H1 (cell line): ENCODE measurements around the gene VPS13D. TPM values are rescaled to one million over a fixed set of nuclear protein-coding genes. Genes with fewer than 3 reads are reported as not detected.

Experiments used
- SIX5 ChIP-seq: IDR thresholded peaks from 2 replicates; pipeline ENCODE4 v1.6.1; 2011; ENCODE audit warnings: mild to moderate bottlenecking, low read depth, low read length
- SUZ12 ChIP-seq: fragments of 200-600 bp; sonication (generic); IDR thresholded peaks from 2 replicates; pipeline ENCODE4 v1.6.1; 2012; ENCODE audit warnings: mild to moderate bottlenecking, inconsistent platforms, low read length, moderate library complexity, mixed read lengths
- TAF1 ChIP-seq: IDR thresholded peaks from 2 replicates; pipeline ENCODE4 v1.6.1; 2011; ENCODE audit warnings: mild to moderate bottlenecking, low read depth, low read length
- YY1 ChIP-seq: IDR thresholded peaks from 2 replicates; pipeline ENCODE4 v1.6.1; 2011; ENCODE audit warnings: low read depth, mild to moderate bottlenecking, low read length
- polyA plus RNA-seq, 7 experiments: library from polyadenylated mRNA; depleted of rRNA in 3 of 7; stranded (reverse) in 5 of 7; unstranded in 2 of 7; fragments of >200 nt in 5 of 7; fragments of 200-250 nt in 2 of 7; gene quantifications; 1 replicate in 5 of 7; 2 replicates in 1 of 7; 4 replicates in 1 of 7; pipeline versions ENCODE4 v1.2.1 to v1.2.3, GENCODE V29; 2011 to 2013; ENCODE audit warnings: missing spikeins in 2 of 7, mixed read lengths in 2 of 7
- total RNA-seq: library from RNA; stranded (reverse); fragmentation: NEBNext Ultra II Directional; extraction: Animal tissue kit (Norgen Biotek cat#: 25700); gene quantifications from 2 replicates; pipeline ENCODE4 v1.2.1, GENCODE V29; 2021
- TF ChIP-seq, protein P1 (sequence below): IDR thresholded peaks from 2 replicates; pipeline ENCODE4 v1.6.1; 2011; ENCODE audit warnings: low read length, improper control_type of control experiment

The VPS13D gene
- total and polyA plus RNA-seq, 2 of the 8 experiments (the other 6 are each of a cell fraction or from before 2014, with no cell fraction given) = 10.9 to 31.2 TPM

DNA sequence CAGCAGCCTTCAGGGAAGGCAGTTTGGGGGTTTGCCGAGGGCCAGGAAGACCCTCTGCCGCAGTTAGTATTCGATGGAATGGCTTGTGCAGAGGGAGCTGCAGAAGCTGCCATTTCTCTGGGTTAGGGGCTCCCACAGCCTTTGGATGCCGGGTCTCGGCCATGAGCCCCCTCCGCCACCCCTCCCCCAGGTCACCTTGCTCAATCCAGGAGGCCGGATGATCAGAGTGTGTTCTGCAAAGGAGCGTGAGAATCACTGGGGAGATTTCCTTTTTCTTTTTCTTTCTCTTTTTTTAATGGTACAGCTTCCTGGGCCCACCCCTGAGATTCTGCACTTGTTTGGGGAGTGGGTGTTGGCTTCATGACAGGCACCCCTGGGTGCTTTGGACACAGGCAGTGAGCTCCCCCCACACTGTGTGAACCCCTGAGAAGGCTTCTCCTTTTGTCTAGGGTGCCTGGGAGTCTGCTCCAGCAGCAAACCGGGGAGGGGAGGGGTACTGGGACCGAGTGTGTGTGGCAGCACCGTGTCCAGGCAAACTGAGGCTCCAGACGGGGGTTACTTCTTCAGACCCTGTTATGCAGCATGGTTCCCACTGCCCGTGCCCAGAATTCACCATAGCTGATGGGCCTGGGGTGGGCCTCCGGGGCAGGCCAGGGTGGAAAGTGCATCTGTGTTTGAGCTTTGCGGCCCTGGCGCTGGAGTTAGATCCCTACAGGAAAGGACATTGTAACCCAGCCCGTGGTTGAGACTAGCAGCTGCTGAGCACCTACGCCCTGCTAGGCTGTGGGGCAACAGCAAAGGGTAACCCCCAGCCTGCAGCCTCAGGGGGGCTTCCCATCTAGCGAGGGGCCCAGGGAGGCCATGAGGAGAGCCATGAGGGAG lies 44.6 kb upstream of the VPS13D start (continued):
- TF ChIP-seq, protein P1, sequence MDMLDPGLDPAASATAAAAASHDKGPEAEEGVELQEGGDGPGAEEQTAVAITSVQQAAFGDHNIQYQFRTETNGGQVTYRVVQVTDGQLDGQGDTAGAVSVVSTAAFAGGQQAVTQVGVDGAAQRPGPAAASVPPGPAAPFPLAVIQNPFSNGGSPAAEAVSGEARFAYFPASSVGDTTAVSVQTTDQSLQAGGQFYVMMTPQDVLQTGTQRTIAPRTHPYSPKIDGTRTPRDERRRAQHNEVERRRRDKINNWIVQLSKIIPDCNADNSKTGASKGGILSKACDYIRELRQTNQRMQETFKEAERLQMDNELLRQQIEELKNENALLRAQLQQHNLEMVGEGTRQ = no peak
- TF ChIP-seq SUZ12 (no peak), TAF1 (no peak), YY1 (no peak), SIX5 (no peak)
